Measurements from ENCODE around the gene ARHGAP18. TPM values are rescaled to one million over a fixed set of nuclear protein-coding genes. Genes with fewer than 3 reads are reported as not detected.

Gene ARHGAP18
- polyA plus RNA-seq, 1 of the 3 experiments (the other 2 are of a cell fraction) = 25.0 TPM

GRCh38 chr6:129615496-129615895 is 94.5 kb downstream of the ARHGAP18 start:
- CTCF ChIA-PET = interaction anchor here (1.0 kb wide), 1 partner anchor 13 kb away, joined by 3 read pairs; no protein-coding TSS in a partner anchor

More at GRCh38 chr6:129615496-129615895, 94.5 kb downstream of the ARHGAP18 start:
- Histone ChIP-seq H3K27ac (ENCODE audit: low read depth in 2 of 2, low read length in 1 of 2) (no peak overlapping the region), H3F3A (replicated peaks; ENCODE audit: insufficient read depth) (peaks cover 52% of the 10 kb centered on the region), H4K20me1 (ENCODE audit: insufficient read depth) (no peaks in the 10 kb centered on the region), H2AFZ (ENCODE audit: low read depth) (no peak overlapping the region), H3K4me2 (no peak overlapping the region), H3K9me3 (no peaks in the 10 kb centered on the region), H3K9me2 (no peaks in the 10 kb centered on the region), H3K79me2 (ENCODE audit: insufficient read depth) (peaks cover 50% of the 10 kb centered on the region), H3K4me3 (ENCODE audit: low read depth in 2 of 2, low read length in 1 of 2) (no peak overlapping the region), H3K4me1 (ENCODE audit: control insufficient read depth in 1 of 2, insufficient read depth in 2 of 2, low read depth in 1 of 2, low read length in 1 of 2) (peaks cover 0 to 25% of the 10 kb centered on the region in 2 experiments; a peak in 2 of 4 replicates), H3K36me3 (replicated peaks in 1 of 2; ENCODE audit: control insufficient read depth in 1 of 2, insufficient read depth in 2 of 2, low read length in 1 of 2) (peaks cover 18 to 83% of the 10 kb centered on the region in 2 experiments), H3K27me3 (ENCODE audit: insufficient read depth) (no peaks in the 10 kb centered on the region), H3K9ac (no peak overlapping the region)
- TF ChIP-seq SMC3 (IDR thresholded peaks at IDR 0.05; ENCODE audit: low read depth, low read length) (no peak), ELF1 (IDR thresholded peaks at IDR 0.05) (no peak), CHD2 (IDR thresholded peaks at IDR 0.05; ENCODE audit: low read length, partially characterized antibody) (no peak), FOSL2 (IDR thresholded peaks at IDR 0.05; ENCODE audit: borderline replicate concordance, low read depth) (no peak), RXRA (IDR thresholded peaks at IDR 0.05; ENCODE audit: borderline replicate concordance, low read depth) (no peak), YY1 (IDR thresholded peaks at IDR 0.05; ENCODE audit: low read depth) (no peak), EP300 (IDR thresholded peaks at IDR 0.05; ENCODE audit: borderline replicate concordance in 1 of 2, low read depth in 1 of 2, low read length in 1 of 2) (no peak), FOXM1 (IDR thresholded peaks at IDR 0.05; ENCODE audit: low read depth) (no peak), FOXJ3 (CRISPR knock-in tag; IDR thresholded peaks at IDR 0.05) (no peak), RCOR1 (IDR thresholded peaks at IDR 0.05; ENCODE audit: low read length) (no peak), RAD21 (IDR thresholded peaks at IDR 0.05; ENCODE audit: low read length) (no peak), RFX5 (IDR thresholded peaks at IDR 0.05; ENCODE audit: low read length) (no peak), EZH2phosphoT487 (IDR thresholded peaks at IDR 0.05; ENCODE audit: borderline replicate concordance, low read depth) (no peak), POLR2AphosphoS5 (IDR thresholded peaks at IDR 0.05; ENCODE audit: low read depth, low read length) (no peak), JUND (IDR thresholded peaks at IDR 0.05) (no peak)
- TF ChIP-seq, protein P1, sequence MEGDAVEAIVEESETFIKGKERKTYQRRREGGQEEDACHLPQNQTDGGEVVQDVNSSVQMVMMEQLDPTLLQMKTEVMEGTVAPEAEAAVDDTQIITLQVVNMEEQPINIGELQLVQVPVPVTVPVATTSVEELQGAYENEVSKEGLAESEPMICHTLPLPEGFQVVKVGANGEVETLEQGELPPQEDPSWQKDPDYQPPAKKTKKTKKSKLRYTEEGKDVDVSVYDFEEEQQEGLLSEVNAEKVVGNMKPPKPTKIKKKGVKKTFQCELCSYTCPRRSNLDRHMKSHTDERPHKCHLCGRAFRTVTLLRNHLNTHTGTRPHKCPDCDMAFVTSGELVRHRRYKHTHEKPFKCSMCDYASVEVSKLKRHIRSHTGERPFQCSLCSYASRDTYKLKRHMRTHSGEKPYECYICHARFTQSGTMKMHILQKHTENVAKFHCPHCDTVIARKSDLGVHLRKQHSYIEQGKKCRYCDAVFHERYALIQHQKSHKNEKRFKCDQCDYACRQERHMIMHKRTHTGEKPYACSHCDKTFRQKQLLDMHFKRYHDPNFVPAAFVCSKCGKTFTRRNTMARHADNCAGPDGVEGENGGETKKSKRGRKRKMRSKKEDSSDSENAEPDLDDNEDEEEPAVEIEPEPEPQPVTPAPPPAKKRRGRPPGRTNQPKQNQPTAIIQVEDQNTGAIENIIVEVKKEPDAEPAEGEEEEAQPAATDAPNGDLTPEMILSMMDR (IDR thresholded peaks at IDR 0.05) = no peak
- TF ChIP-seq, protein P2, sequence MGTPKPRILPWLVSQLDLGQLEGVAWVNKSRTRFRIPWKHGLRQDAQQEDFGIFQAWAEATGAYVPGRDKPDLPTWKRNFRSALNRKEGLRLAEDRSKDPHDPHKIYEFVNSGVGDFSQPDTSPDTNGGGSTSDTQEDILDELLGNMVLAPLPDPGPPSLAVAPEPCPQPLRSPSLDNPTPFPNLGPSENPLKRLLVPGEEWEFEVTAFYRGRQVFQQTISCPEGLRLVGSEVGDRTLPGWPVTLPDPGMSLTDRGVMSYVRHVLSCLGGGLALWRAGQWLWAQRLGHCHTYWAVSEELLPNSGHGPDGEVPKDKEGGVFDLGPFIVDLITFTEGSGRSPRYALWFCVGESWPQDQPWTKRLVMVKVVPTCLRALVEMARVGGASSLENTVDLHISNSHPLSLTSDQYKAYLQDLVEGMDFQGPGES (IDR thresholded peaks at IDR 0.05; ENCODE audit: low read depth, low read length) = no peak
- TF ChIP-seq, protein P3, sequence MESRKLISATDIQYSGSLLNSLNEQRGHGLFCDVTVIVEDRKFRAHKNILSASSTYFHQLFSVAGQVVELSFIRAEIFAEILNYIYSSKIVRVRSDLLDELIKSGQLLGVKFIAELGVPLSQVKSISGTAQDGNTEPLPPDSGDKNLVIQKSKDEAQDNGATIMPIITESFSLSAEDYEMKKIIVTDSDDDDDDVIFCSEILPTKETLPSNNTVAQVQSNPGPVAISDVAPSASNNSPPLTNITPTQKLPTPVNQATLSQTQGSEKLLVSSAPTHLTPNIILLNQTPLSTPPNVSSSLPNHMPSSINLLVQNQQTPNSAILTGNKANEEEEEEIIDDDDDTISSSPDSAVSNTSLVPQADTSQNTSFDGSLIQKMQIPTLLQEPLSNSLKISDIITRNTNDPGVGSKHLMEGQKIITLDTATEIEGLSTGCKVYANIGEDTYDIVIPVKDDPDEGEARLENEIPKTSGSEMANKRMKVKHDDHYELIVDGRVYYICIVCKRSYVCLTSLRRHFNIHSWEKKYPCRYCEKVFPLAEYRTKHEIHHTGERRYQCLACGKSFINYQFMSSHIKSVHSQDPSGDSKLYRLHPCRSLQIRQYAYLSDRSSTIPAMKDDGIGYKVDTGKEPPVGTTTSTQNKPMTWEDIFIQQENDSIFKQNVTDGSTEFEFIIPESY (IDR thresholded peaks at IDR 0.05; ENCODE audit: borderline replicate concordance, low read depth) = no peak
- DNase-seq = no peak
- POLR2A ChIA-PET = no interaction called here
- 61% methylated on average over 3 of the region's 3 CpGs for WGBS (ENCODE audit: low lambda C conversion rate)

All from SK-N-SH (cell line).